Kidney (tissue), 14 donors: ENCODE measurements around the gene ASTN1. TPM values are rescaled to one million over a fixed set of nuclear protein-coding genes. Genes with fewer than 3 reads are reported as not detected.

Experiments
- DNase-seq, 5 donors: peaks; one replicate each; pipeline ENCODE4 v3.0.0-alpha.2; 2013 to 2020
- FAIRE-seq: peaks from 2 replicates; lab custom pipeline; 2012; peaks lifted over from hg19 to GRCh38; lab: Jason Lieb, UNC
- H3K27ac ChIP-seq, 2 donors: one replicate each; pipeline ENCODE4 v1.7.0; 2013; ENCODE audit warnings: low read depth in 2 of 2, low read length in 2 of 2, inconsistent platforms in 1 of 2
- H3K27me3 ChIP-seq: one replicate; pipeline ENCODE4 v1.7.1; 2013; ENCODE audit warnings: low read length, inconsistent platforms; ENCODE audit not compliant: control insufficient read depth, insufficient read depth
- H3K36me3 ChIP-seq, 3 donors: one replicate each; pipeline versions ENCODE4 v1.7.0 to v1.7.1; 2013; ENCODE audit warnings: low read length in 3 of 3, control low read depth in 1 of 3, inconsistent platforms in 1 of 3; ENCODE audit not compliant: insufficient read depth in 3 of 3, control insufficient read depth in 2 of 3
- H3K4me1 ChIP-seq, 3 donors: one replicate each; pipeline versions ENCODE4 v1.7.0 to v1.7.1; 2013; ENCODE audit warnings: low read length in 3 of 3, inconsistent platforms in 1 of 3, low read depth in 1 of 3; ENCODE audit not compliant: control insufficient read depth in 2 of 3, insufficient read depth in 2 of 3
- H3K4me3 ChIP-seq, 3 donors: one replicate each; pipeline versions ENCODE4 v1.7.0 to v1.8.1; 2013; ENCODE audit warnings: low read length in 3 of 3, control low read depth in 1 of 3, inconsistent platforms in 1 of 3
- H3K9ac ChIP-seq, 3 donors: one replicate each; pipeline versions ENCODE4 v1.7.0 to v1.7.1; 2013; ENCODE audit warnings: low read length in 3 of 3, control low read depth in 1 of 3, inconsistent platforms in 1 of 3
- H3K9me3 ChIP-seq, 3 donors: one replicate each; pipeline versions ENCODE4 v1.7.0 to v1.7.1; 2013; ENCODE audit warnings: low read length in 3 of 3, control low read depth in 1 of 3, inconsistent platforms in 1 of 3; ENCODE audit not compliant: control insufficient read depth in 2 of 3, insufficient read depth in 1 of 3
- CTCF ChIP-seq: IDR thresholded peaks from 3 replicates; pipeline ENCODE4 v1.5.1; 2012; ENCODE audit warnings: mild to moderate bottlenecking, moderate library complexity, borderline replicate concordance; ENCODE audit not compliant: insufficient read depth; ENCODE audit errors: extremely low read depth
- intact Hi-C: fragments of 100-400 bp; cut with DNase I; formaldehyde crosslinking; loops from one replicate; pipeline ENCODE4 v1.11.1; 2022
- polyA plus RNA-seq: library from polyadenylated mRNA; stranded (reverse); fragments of 350-450 nt; fragmentation: Illumina TruSeq; extraction: RNeasy Lipid Tissue Mini Kit (QIAGEN cat#74804); gene quantifications from one replicate; pipeline ENCODE4 v1.2.3, GENCODE V29; 2014; ENCODE audit warnings: low read depth, low replicate concordance; ENCODE audit not compliant: insufficient read depth
- total RNA-seq: library from RNA; stranded (reverse); fragmentation: NEBNext Ultra II Directional; extraction: Animal tissue kit (Norgen Biotek cat#: 25700); gene quantifications from one replicate; pipeline ENCODE4 v1.2.1, GENCODE V29; 2021
- donor health status: control.
- donor health status: control.
- donor health status: control.
- donor health status: control.
- donor health status: control.
- donor health status: DM: yes; HTN: yes; CAD: no.
- donor health status: Normal renal cell carcinoma (clear cell type).

The ASTN1 gene
- total and polyA plus RNA-seq, 2 donors from 2014 or later = 0.19 to 0.25 TPM

- H3K4me1 ChIP-seq = peaks cover 0 to 4% (median 0%) of the 10 kb centered on the region in 3 donors
- intact Hi-C loops = no loop called here
- H3K9me3 ChIP-seq = no peaks in the 10 kb centered on the region
- H3K36me3 ChIP-seq = no peaks in the 10 kb centered on the region
- DNase-seq = peak in 2 of 5 donors; percentile 9 to 14
- FAIRE-seq = no peak
- H3K27me3 ChIP-seq = no peaks in the 10 kb centered on the region
- H3K27ac ChIP-seq = no peak overlapping the region
- no peak overlapping the region for H3K9ac ChIP-seq
- no peak for TF ChIP-seq CTCF
- H3K4me3 ChIP-seq = no peak overlapping the region
Observed at GRCh38 chr1:176896216-176896615, 268.3 kb downstream of the ASTN1 start.

GRCh38 chr1:176894450-176894849 lies 270.1 kb downstream of the ASTN1 start:
- H3K9ac ChIP-seq = no peak overlapping the region
- intact Hi-C loops = no loop called here
- H3K27me3 ChIP-seq = no peaks in the 10 kb centered on the region
- H3K9me3 ChIP-seq = no peaks in the 10 kb centered on the region
- H3K27ac ChIP-seq = no peak overlapping the region
- peaks cover 0 to 4% (median 0%) of the 10 kb centered on the region in 3 donors for H3K4me1 ChIP-seq
- DNase-seq = no peak
- FAIRE-seq = no peak
- H3K36me3 ChIP-seq = no peaks in the 10 kb centered on the region
- no peak overlapping the region for H3K4me3 ChIP-seq
- TF ChIP-seq CTCF = no peak

- Histone ChIP-seq H3K4me3 (no peak overlapping the region), H3K9me3 (no peaks in the 10 kb centered on the region), H3K36me3 (no peaks in the 10 kb centered on the region), H3K4me1 (peaks cover 0 to 4% (median 0%) of the 10 kb centered on the region in 3 donors), H3K9ac (no peak overlapping the region), H3K27me3 (no peaks in the 10 kb centered on the region), H3K27ac (no peak overlapping the region)
- intact Hi-C loops = no loop called here
- FAIRE-seq = no peak
- no peak for TF ChIP-seq CTCF
- no peak for DNase-seq
Observed at GRCh38 chr1:176893625-176894352, 270.7 kb downstream of the ASTN1 start.
